Glutamatergic neuron (in vitro differentiated cells): Measurements from ENCODE around the gene PMPCA. TPM values are rescaled to one million over a fixed set of nuclear protein-coding genes. Genes with fewer than 3 reads are reported as not detected.

Experiments
- DNase-seq: peaks from one replicate; pipeline ENCODE4 v3.0.0; 2022
- H3K27ac Mint-ChIP-seq: one replicate; pipeline ENCODE4 v1.8.0; 2020; ENCODE audit warnings: mild to moderate bottlenecking, mixed read lengths, inconsistent platforms; ENCODE audit not compliant: unreplicated experiment
- H3K27me3 Mint-ChIP-seq: one replicate; pipeline ENCODE4 v1.8.0; 2020; ENCODE audit warnings: mild to moderate bottlenecking, moderate library complexity, mixed read lengths, inconsistent platforms; ENCODE audit not compliant: unreplicated experiment
- H3K36me3 Mint-ChIP-seq: one replicate; pipeline ENCODE4 v1.8.0; 2020; ENCODE audit warnings: mild to moderate bottlenecking, mixed read lengths, inconsistent platforms; ENCODE audit not compliant: unreplicated experiment
- H3K4me1 Mint-ChIP-seq: one replicate; pipeline ENCODE4 v1.8.0; 2020; ENCODE audit warnings: mild to moderate bottlenecking, low read depth, mixed read lengths, inconsistent platforms; ENCODE audit not compliant: unreplicated experiment
- H3K4me3 Mint-ChIP-seq: one replicate; pipeline ENCODE4 v1.8.0; 2020; ENCODE audit warnings: mild to moderate bottlenecking, mixed read lengths, inconsistent platforms; ENCODE audit not compliant: unreplicated experiment
- H3K9me3 Mint-ChIP-seq: one replicate; pipeline ENCODE4 v1.8.0; 2020; ENCODE audit warnings: mild to moderate bottlenecking, moderate library complexity, mixed read lengths, inconsistent platforms; ENCODE audit not compliant: unreplicated experiment
- CTCF ChIP-seq: fragments of 200-600 bp; sonication (generic); IDR thresholded peaks from one replicate; pipeline ENCODE4 v1.5.0; 2021; ENCODE audit not compliant: partially characterized antibody, unreplicated experiment
- total RNA-seq: library from RNA; stranded (reverse); fragmentation: NEBNext Ultra II Directional; extraction: Animal tissue kit (Norgen Biotek cat#: 25700); gene quantifications from one replicate; pipeline ENCODE4 v1.2.1, GENCODE V29; 2021; ENCODE audit not compliant: unreplicated experiment

The PMPCA gene
- total RNA-seq, 1 donor from 2014 or later: 69.0 TPM

DNA sequence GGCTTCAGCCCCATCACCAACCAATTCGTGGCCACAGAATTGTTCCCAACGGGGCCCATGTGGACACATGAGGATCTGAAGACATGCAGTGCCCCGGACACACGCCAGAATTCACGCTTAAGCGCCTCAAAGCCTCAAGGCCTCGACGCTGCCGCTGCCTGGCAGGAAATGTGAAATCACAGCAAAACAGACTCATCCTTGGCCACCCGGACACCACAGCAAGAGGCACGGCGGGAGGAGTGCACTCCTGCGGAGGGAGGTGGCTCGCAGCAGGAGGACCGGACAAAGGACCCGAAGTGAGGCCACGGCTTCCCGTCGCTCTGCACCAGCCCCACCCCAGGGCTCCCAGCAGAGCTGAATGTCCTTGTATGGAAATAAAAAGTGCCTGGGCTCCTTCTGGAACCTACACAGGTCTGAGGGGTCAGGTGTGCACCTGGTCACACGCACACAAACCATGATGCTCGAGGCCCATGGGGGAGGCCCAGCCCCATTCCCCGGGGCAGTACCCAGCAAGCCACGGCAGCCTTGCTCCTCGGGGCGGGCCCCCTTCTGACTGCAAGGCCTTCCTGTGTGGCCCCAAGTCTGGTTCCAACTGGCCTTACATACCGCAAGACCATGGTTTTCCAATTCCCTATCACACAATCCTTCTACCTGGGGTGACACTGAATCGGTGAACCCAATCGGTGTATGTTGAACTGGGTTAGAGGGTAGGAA is 62.3 kb downstream of the PMPCA start:
- Mint-ChIP-seq H3K36me3 (no peaks in the 10 kb centered on the region), H3K27ac (no peak overlapping the region), H3K4me3 (no peak overlapping the region), H3K9me3 (peaks cover 2% of the 10 kb centered on the region), H3K4me1 (peaks cover 4% of the 10 kb centered on the region), H3K27me3 (peaks cover 5% of the 10 kb centered on the region)
- no peak for DNase-seq
- no peak for TF ChIP-seq CTCF

GRCh38 chr9:136473354-136473721 is 62.9 kb downstream of the PMPCA start:
- no peak for DNase-seq
- H3K4me3 Mint-ChIP-seq: no peak overlapping the region
- H3K27me3 Mint-ChIP-seq: peaks cover 5% of the 10 kb centered on the region
- H3K4me1 Mint-ChIP-seq: peaks cover 5% of the 10 kb centered on the region
- H3K36me3 Mint-ChIP-seq: no peaks in the 10 kb centered on the region
- H3K27ac Mint-ChIP-seq: no peak overlapping the region
- H3K9me3 Mint-ChIP-seq: peaks cover 2% of the 10 kb centered on the region
- TF ChIP-seq CTCF: no peak

Other genes starting within 250 kb of the PMPCA start
- 0.81 TPM for gene LHX3, start 205.5 kb upstream of the PMPCA start, total RNA-seq
- 21.2 TPM for gene QSOX2, start 164.8 kb upstream of the PMPCA start, total RNA-seq
- 15.8 TPM for gene CCDC187, start 106.6 kb upstream of the PMPCA start, total RNA-seq
- 140 TPM for gene GPSM1, start 83.1 kb upstream of the PMPCA start, total RNA-seq
- gene DNLZ, start 46.9 kb upstream of the PMPCA start, total RNA-seq: 16.5 TPM
- gene CARD9, start 37.0 kb upstream of the PMPCA start, total RNA-seq: 4.1 TPM
- gene SNAPC4, start 10.5 kb upstream of the PMPCA start, total RNA-seq: 22.9 TPM
- gene ENTR1, start within 50 bp of the PMPCA start, total RNA-seq: 61.2 TPM
- gene INPP5E, start 29.2 kb downstream of the PMPCA start, total RNA-seq: 35.2 TPM
- gene SEC16A, start 72.4 kb downstream of the PMPCA start, total RNA-seq: 74.3 TPM
- 64.2 TPM for gene NOTCH1, start 135.4 kb downstream of the PMPCA start, total RNA-seq